ENCODE measurements around the gene IRX1.
A peak's percentile ranks its signal among the peaks of the same experiment; 100 is the strongest.

Gene IRX1

DNA sequence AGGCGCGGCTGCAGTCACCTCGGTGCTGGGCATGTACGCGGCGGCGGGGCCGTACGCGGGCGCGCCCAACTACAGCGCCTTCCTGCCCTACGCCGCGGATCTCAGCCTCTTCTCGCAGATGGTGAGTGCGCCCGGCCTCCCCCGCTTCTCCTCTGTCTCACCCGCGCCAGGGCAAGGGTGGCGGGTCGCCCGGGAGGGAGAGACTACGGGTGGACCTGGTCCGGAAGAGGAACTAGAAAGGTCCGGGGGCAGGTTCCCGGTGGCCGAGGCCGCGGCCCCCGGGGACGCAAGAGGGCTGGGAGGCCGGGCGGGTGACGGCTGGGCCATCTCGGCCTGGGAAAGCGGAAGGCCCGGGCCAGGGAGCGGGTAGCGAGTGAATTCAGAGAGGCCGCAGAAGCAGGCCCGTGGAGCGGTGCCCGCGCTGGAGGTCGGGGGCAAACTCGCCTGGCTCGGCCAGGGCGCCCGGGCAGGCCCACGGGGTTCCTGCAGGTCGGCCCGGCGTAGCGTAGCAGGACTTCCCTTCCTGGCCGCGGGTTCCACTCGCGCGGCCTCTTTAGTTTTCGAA is 711 bp downstream of the IRX1 start:
- in situ Hi-C loops (cut with HindIII; ENCODE audit: low pct_unique_long_range_greater_than_20kb, low sequenced_read_pairs), result no loop called here
- DNase-seq (ENCODE audit: low read depth in 1 of 2, low spot score in 1 of 2), result no peak
- no peak for TF ChIP-seq JUND (IDR thresholded peaks at IDR 0.05; ENCODE audit: low read depth)

DNA sequence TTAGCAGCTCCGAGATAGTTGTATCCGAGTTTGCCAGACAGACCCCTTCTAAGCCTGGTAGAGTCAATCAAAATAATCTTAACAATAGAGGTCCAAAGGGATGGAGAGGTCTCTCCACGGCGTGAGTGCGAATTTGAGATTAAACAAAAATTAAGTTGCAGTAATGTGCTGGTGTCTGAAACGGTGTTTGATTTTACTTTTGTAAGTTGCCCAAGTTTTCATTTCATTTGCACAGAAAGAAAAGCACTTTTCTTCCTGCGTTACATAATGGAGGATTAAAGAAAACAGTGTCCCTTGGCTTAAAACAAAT is 1.2 kb downstream of the IRX1 start:
- in situ Hi-C loops (cut with HindIII; ENCODE audit: low pct_unique_long_range_greater_than_20kb, low sequenced_read_pairs), result no loop called here
- no peak for TF ChIP-seq JUND (IDR thresholded peaks at IDR 0.05; ENCODE audit: low read depth)
- DNase-seq (ENCODE audit: low read depth in 1 of 2, low spot score in 1 of 2), result no peak

DNA sequence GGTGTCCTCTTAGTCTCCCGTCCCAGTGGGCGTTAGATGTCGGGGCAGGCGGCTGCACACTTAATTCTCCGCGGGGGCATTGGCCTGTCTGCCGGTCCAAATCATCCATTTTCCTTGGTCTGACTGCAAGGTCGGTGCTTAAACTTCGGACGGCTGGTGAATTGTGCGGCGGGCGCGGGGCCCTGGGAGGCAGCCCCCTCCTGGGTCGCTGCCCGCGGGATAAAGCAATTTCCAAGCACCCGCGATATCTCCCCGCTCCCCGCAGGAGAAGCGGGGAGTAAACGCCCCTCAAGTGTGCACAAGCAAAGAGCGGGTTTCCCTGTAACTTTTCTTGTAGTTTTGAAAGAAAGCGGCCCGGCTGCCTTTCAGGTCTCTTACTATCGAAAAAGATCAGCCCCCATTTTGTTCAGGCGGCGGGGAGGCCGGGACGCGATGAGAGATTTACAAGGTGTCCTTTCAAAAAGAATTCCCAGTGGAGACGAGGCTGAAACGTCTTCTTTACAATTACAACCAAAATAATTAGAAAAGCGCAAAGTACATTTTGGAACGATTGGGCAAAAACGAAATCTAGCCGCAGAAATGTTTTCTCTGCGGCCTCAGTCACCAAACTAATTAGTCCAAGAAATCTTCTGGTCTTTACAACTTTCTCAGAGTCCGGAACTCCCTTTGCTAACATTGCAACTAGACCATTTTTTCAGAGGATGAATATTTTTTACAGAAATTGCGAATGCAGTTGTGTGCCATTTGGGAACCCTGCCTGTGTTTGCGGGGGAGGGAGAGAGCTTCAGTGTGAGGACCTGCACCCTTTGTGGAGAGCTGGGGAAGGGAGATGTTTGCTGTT is 1.8 kb downstream of the IRX1 start:
- in situ Hi-C loops (cut with HindIII; ENCODE audit: low pct_unique_long_range_greater_than_20kb, low sequenced_read_pairs), result no loop called here
- no peak for TF ChIP-seq JUND (IDR thresholded peaks at IDR 0.05; ENCODE audit: low read depth)
- DNase-seq (ENCODE audit: low read depth in 1 of 2, low spot score in 1 of 2), result no peak

DNA sequence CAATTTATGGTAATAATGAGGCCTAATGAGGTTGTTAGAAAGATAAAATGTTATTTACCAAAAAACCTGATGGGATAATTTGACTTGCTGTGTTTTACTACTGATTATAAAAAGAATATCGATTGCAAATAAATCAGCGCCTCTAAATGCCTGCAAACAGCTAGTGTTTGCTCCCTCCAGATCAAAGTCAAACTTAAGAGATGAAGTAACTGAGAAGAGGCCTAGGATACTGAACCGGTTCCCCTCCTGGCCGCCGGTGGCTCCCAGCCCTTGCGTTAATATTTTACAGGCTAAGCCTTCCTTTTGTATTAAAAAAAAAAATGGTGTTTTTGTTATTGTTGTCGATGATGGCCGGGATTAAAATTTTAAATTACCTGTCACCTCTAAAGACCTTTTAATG is 2.6 kb downstream of the IRX1 start:
- TF ChIP-seq JUND (IDR thresholded peaks at IDR 0.05; ENCODE audit: low read depth), result no peak
- no peak for DNase-seq (ENCODE audit: low read depth in 1 of 2, low spot score in 1 of 2)
- in situ Hi-C loops (cut with HindIII; ENCODE audit: low pct_unique_long_range_greater_than_20kb, low sequenced_read_pairs), result no loop called here

DNA sequence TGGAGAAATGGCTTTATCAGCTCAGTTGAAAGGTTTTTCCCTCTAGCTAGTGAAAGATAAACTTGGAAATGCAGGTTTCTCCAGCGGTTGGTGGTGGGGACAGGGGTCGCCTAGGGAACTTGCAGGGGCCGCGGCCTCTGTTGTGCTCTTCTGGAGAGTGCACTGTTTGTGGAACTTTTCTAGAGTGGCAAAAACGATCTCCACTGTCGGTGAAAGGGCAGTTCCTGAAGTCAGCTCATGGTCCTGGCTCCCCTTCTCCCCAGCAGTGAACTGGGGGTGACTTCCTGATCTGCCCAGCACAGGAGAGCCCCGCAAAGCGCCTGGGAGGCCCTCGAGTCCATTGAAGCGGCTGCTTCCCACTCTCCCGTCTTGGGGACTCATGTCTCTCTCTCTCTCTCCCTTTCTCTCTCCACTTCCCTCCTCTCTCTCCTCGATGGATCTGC is 3.2 kb downstream of the IRX1 start:
- in situ Hi-C loops (cut with HindIII; ENCODE audit: low pct_unique_long_range_greater_than_20kb, low sequenced_read_pairs), result no loop called here
- no peak for TF ChIP-seq JUND (IDR thresholded peaks at IDR 0.05; ENCODE audit: low read depth)
- no peak for DNase-seq (ENCODE audit: low read depth in 1 of 2, low spot score in 1 of 2)

DNA sequence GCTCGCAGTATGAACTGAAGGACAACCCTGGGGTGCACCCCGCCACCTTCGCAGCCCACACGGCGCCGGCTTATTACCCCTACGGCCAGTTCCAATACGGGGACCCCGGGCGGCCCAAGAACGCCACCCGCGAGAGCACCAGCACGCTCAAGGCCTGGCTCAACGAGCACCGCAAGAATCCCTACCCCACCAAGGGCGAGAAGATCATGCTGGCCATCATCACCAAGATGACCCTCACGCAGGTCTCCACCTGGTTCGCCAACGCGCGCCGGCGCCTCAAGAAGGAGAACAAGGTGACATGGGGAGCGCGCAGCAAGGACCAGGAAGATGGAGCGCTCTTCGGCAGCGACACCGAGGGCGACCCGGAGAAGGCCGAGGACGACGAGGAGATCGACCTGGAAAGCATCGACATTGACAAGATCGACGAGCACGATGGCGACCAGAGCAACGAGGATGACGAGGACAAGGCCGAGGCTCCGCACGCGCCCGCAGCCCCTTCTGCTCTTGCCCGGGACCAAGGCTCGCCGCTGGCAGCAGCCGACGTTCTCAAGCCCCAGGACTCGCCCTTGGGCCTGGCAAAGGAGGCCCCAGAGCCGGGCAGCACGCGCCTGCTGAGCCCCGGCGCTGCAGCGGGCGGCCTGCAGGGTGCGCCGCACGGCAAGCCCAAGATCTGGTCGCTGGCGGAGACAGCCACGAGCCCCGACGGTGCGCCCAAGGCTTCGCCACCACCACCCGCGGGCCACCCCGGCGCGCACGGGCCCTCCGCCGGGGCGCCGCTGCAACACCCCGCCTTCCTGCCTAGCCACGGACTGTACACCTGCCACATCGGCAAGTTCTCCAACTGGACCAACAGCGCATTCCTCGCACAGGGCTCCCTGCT is 3.8 kb downstream of the IRX1 start:
- no peak for DNase-seq (ENCODE audit: low read depth in 1 of 2, low spot score in 1 of 2)
- in situ Hi-C loops (cut with HindIII; ENCODE audit: low pct_unique_long_range_greater_than_20kb, low sequenced_read_pairs), result no loop called here
- TF ChIP-seq JUND (IDR thresholded peaks at IDR 0.05; ENCODE audit: low read depth), result no peak

DNA sequence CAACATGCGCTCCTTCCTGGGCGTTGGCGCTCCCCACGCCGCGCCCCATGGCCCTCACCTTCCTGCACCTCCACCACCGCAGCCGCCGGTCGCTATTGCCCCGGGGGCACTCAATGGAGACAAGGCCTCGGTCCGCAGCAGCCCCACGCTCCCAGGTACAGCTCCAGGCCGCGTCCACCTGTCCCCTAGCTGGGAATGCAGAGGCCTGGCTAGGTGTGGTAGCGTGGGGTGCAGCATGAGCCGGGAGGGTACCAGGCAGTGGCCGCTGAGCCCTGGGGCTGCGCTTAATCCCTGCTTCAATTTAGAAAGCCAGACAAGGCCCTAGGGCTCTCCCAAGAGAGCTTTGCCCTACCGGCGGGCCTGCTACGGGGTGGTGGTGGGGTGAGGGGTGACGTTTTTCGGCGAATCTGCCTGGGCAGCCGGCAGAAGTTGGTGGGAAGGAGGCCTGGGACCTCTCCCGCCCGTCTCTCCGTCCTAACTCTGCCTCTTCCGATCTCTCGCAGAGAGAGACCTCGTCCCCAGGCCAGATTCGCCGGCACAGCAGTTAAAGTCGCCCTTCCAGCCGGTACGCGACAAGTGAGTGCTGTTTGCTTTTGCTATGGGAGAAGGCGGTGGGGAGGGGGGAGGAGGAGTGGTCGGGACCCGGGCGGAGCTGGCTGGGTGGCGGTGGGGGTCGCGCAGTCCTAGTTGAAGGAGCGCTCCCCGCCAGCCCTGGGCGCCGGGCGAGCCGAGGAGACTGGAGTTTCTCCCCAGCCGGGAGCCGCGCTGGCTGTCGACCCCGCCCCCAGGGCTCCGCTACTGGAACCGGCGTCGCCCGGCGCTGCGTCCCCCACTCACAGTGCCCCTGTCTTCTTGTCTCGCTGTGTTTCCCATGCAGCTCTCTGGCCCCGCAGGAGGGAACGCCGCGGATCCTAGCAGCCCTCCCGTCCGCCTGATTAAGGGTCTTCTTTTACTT is 4.8 kb downstream of the IRX1 start:
- no peak for TF ChIP-seq JUND (IDR thresholded peaks at IDR 0.05; ENCODE audit: low read depth)
- DNase-seq (ENCODE audit: low read depth in 1 of 2, low spot score in 1 of 2), result no peak
- in situ Hi-C loops (cut with HindIII; ENCODE audit: low pct_unique_long_range_greater_than_20kb, low sequenced_read_pairs), result no loop called here

DNA sequence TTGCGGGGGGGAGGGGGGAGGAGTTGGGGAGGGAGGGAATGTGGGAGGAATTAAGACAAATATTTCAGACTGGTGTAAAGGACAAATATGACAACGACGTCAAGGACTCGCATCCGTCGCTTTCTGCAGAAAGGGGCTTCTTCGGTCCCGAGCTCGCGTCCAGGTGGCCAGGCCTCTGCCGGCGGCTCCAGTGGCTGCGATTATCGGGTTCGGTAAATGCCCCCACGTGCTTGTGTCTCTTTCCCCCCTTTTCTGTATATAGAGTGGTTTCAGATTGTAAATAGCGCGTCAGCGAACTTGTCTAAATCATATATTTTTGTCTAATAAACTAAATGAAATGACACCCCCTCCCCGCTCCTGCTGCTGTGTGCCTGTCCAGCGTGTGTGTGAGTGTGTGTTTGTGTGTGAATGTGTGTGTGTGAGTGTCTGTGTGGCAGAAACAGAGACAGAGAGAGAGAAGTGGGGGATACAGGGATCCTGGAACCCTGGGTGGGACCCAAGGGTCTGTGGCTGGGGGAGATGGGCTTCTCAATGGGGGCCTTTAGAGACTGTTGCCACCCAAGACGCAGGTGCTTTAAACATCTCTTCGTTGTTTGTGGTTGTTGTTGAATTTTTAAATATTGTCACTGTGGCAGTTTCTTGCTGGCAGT is 5.6 kb downstream of the IRX1 start:
- no peak for DNase-seq (ENCODE audit: low read depth in 1 of 2, low spot score in 1 of 2)
- in situ Hi-C loops (cut with HindIII; ENCODE audit: low pct_unique_long_range_greater_than_20kb, low sequenced_read_pairs), result no loop called here
- no peak for TF ChIP-seq JUND (IDR thresholded peaks at IDR 0.05; ENCODE audit: low read depth)

DNA sequence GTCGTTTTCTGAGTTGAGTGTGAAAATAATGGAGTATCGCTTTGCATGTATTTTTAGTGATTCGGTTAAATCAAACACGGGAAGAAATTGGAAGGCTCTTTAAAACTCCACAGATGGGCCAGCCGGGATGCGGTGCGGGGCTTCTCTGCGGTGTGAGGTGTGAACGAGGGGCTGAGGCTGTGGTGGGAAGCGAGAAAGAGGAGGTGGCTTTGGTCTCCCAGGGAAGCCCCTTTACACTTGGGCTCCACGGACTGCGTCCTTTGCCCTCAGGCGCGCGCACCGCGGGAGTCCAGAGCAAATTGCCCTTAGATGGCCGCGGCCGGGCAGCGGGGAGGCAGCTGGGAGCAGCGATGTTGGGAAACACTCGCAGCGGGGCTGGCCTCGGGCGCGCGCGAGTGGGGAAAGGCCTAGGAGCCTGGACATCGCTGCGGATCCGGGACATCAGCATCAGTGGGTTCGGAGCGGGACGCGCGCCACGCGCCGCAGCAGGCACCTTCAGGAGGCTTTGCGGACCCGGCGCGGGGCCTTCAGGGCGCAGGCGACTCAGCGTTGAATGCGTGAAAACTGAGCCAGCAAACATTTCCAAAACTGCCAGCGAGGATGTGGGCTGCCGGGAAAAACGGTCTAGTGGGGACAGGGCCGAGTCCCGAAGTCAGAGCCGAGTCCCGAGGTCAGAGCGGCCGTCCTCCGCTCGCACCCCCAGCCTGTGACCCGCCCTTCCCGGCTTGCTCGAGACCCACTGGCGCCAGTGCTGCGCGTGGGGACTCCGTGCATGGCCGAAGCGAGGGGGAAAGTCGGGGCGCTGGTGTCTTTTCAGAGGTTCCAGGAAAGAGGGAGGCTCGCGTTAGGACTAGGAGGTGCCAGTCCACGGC is 6.5 kb downstream of the IRX1 start:
- DNase-seq (ENCODE audit: low read depth in 1 of 2, low spot score in 1 of 2), result no peak
- TF ChIP-seq JUND (IDR thresholded peaks at IDR 0.05; ENCODE audit: low read depth), result no peak
- in situ Hi-C loops (cut with HindIII; ENCODE audit: low pct_unique_long_range_greater_than_20kb, low sequenced_read_pairs), result no loop called here

DNA sequence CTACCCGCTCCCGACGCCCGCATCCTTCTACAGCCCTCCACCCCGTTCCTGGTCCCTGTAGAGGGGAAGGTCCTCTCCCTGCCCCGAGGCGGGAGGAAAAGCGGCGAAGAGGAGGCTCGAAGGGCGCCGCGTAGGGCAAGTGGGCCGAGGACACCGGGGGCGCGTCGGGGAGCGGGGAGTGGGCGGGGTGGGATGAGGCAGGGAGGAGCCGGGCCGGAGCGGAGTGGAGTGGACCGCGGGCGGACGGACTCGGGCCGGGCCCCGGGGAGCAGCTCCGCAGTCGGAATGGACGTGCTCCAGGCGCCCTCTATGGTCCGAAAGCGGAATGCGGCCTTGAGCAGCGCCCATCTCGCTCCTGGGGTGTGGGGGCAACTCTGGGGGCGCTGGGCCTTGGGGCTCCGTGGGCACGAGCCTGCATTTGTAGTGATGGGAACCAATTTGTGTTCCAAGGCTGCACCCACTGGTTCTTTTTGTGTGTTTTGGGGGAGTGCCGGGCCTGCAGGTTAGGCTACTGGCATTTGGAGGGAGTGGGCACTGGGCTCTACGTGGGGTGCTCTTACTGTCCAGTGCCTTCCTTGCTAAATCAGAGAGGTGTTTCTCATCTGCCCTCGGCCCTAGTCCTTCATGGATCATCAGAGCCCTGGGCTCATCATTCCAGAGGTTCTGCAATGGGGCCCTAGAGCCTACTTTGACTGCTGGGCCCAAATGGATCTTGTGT is 7.3 kb downstream of the IRX1 start:
- in situ Hi-C loops (cut with HindIII; ENCODE audit: low pct_unique_long_range_greater_than_20kb, low sequenced_read_pairs), result no loop called here
- DNase-seq (ENCODE audit: low read depth in 1 of 2, low spot score in 1 of 2), result peak in 1 of 2 experiments; percentile 20
- no peak for TF ChIP-seq JUND (IDR thresholded peaks at IDR 0.05; ENCODE audit: low read depth)

Data from T47D (cell line).